Sigmoid colon (tissue), 4 donors: ENCODE measurements around the gene TKFC.

Experiments
- EP300 ChIP-seq, 4 donors: sonication (generic); formaldehyde crosslinking; IDR thresholded peaks; one replicate each; pipeline ENCODE4 v1.6.1; 2017; ENCODE audit warnings: antibody characterized with exemption in 4 of 4
- POLR2A ChIP-seq, 2 donors: fragments of 450-650 bp; IDR thresholded peaks; one replicate each; pipeline ENCODE4 v1.6.1; 2016; ENCODE audit warnings: antibody characterized with exemption in 2 of 2, mild to moderate bottlenecking in 2 of 2, moderate library complexity in 2 of 2
- POLR2AphosphoS5 ChIP-seq, 4 donors: sonication (generic); formaldehyde crosslinking; IDR thresholded peaks; one replicate each; pipeline ENCODE4 v1.6.1; 2017; ENCODE audit warnings: antibody characterized with exemption in 4 of 4
- TF ChIP-seq, protein P1 (sequence below), 4 experiments: fragments of 450-650 bp in 3 of 4; fragments of 200-600 bp in 1 of 4; IDR thresholded peaks; one replicate each; pipeline ENCODE4 v1.5.1; 2016 to 2019; ENCODE audit warnings: antibody characterized with exemption in 4 of 4, mild to moderate bottlenecking in 3 of 4, moderate library complexity in 2 of 4

- TF ChIP-seq, protein P1, sequence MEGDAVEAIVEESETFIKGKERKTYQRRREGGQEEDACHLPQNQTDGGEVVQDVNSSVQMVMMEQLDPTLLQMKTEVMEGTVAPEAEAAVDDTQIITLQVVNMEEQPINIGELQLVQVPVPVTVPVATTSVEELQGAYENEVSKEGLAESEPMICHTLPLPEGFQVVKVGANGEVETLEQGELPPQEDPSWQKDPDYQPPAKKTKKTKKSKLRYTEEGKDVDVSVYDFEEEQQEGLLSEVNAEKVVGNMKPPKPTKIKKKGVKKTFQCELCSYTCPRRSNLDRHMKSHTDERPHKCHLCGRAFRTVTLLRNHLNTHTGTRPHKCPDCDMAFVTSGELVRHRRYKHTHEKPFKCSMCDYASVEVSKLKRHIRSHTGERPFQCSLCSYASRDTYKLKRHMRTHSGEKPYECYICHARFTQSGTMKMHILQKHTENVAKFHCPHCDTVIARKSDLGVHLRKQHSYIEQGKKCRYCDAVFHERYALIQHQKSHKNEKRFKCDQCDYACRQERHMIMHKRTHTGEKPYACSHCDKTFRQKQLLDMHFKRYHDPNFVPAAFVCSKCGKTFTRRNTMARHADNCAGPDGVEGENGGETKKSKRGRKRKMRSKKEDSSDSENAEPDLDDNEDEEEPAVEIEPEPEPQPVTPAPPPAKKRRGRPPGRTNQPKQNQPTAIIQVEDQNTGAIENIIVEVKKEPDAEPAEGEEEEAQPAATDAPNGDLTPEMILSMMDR (IDR thresholded peaks at IDR 0.05): no peak
- TF ChIP-seq POLR2AphosphoS5 (IDR thresholded peaks at IDR 0.05) (no peak), POLR2A (IDR thresholded peaks at IDR 0.05) (no peak), EP300 (IDR thresholded peaks at IDR 0.05) (no peak)
These were observed 34.3 kb upstream of the TKFC start for GRCh38 chr11:61298663-61299244.
